Bone marrow (tissue), 2 donors: ENCODE data around the gene RAB2B.
"Not testable (repeated sequence)": the region's sequence is repeated elsewhere in the genome, so short reads cannot be mapped to it uniquely, and the experiment has no call there.

Source experiments
- DNase-seq, 2 donors: peaks; one replicate each; lab custom pipeline; 2025; lab: John Stamatoyannopoulos, UW

The RAB2B gene

DNA sequence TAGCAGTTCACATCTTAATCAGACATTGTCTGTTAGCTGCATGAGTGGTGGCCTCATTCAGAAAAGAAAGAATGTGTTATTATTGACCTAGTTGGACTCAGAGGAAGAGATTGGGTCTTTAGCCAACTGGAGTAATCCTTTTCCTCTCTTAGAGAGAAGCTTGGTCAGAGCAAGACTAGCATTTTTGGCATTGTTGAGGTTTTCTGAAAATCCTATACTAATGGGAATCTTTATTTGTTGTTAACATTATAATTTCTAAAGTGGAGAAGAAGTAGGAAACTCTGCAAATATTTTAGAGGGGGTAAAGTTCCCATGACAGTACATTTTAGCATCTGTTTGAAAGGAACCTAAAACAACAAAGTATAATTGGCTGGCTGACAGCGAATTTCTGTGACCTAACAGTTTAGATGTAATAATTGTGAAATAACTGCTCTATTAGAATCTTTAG is 9.9 kb upstream of the RAB2B start:
- no peak for DNase-seq

DNA sequence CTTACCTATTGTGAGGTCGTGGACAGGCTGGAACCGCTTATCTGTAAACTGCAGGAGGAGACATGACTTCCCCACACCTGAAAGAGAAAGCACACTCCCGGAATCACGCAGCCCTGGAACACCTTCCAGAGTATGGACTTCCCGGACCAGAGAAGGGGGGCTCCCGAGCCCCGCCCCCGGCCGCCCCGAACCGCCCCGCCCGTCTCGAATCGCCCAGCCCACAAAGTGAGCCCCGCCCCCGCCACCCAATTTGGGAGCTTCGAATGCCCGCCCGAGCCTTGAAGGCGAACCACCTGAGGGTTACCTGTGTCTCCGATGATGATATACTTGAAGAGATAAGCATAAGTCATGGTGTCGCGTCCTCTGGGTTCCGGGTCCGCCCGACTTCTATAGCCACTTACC is 235 bp downstream of the RAB2B start:
- DNase-seq, result peak in 1 of 2 donors; percentile 91

DNA sequence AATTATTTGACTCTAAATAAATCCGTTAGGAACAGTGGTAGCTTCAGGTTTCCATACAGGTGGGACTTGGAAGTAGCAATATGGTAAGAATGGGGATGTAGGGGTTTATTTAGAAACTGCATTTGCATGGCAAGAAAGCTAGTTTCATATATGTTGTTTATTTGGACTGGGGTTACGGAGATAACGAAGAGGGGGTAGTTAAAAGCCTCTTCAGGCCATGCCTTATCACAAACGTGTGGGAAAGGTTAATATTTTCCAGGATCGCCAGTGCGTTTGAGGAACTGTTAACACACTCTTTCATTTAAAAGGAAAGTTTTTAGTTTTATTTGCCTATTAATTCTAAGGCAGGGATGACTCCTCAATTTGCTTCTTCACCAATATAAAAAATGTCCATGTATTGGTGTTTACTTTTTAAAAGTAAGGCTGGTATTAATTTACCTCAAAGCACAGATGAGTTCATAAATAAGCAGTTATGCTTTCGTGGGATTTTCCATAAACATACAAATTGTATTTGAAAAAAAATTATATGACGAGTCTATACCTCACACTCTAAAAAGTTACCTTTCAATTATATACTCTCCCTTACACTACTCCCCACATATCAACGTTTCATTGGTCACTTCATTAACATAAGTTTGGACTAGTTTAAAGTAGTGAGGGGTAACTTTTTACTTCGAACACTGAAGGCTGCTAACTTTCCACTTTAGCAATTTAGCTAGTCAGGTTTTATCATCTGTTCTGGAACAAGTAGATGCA is 814 bp downstream of the RAB2B start:
- no peak for DNase-seq

DNA sequence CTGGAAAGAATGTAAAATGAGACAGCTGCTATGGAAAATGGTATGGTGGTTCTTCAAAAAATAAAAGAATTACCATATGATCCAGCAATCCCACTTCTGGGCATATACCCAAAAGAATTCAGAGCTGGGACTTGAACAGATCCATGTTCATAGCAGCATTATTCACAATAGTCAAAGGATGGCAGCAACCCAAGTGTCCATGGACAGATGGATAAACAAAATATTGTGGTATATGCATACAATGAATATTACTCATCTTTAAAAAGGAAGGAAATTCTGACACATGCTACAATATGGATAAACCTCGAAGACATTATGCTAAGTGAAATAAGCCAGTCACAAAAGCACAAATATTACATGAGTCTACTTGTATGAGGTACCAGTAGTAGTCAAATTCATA is 9.1 kb downstream of the RAB2B start:
- no peak for DNase-seq

DNA sequence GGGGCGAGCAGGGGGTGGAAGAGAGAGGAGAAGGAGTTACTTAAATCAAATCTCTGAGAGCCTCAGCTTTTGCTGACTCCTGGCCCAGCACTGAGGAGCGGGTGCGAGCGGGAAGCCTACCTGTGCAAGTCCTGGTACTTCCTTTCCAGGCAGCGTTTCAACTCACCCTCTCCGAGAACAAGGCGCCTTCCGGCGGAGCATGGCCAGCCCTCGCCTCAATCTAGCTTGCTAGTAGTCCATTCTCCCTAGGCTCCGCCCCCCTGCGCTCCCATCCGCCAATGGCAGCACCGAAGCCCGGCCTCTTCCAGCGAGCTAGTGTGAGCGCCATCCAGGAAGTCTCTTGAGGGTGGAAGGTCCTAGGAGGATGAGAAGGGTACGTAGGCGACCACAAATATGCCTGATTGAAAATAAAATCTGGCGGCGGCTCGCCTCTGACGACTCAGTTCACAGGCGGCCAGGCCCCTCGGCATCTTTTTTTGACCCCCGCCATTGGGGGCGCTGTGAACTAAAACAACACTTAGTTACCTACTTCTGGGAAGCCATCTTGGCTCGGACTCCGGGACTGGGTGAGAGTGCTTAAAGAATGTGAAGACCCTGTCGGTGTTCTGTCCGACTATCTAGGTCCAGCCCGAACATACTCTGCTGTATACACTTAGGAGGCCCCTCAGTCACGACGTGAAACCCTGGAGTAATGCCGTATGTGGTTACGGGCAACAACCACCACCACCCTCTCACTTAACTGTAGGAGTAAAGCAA is 20.7 kb downstream of the RAB2B start, which contains the start of gene CHD8:
TSS of gene CHD8 (minus strand) at position 212 of the 756 bp plus-strand sequence. CDS start 24,480 bp downstream, outside the sequence.
- DNase-seq, result peak; percentile 97 to 99

DNA sequence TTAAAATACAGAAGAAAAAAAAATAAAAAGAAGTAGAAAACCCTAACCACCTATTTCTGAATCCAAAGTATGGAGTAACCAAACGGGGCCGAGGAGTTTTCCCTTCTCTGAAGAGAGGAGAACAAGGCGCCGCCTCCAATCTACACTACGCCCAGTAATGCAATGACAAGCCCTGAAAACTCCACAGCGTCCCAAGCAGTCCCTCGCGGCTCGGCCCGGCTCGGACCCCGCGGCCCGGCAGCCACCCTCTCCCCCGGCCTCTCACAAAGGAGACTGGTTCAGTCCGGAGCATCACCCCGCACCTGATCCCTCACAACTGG is 21.2 kb downstream of the RAB2B start:
- DNase-seq, result no peak

DNA sequence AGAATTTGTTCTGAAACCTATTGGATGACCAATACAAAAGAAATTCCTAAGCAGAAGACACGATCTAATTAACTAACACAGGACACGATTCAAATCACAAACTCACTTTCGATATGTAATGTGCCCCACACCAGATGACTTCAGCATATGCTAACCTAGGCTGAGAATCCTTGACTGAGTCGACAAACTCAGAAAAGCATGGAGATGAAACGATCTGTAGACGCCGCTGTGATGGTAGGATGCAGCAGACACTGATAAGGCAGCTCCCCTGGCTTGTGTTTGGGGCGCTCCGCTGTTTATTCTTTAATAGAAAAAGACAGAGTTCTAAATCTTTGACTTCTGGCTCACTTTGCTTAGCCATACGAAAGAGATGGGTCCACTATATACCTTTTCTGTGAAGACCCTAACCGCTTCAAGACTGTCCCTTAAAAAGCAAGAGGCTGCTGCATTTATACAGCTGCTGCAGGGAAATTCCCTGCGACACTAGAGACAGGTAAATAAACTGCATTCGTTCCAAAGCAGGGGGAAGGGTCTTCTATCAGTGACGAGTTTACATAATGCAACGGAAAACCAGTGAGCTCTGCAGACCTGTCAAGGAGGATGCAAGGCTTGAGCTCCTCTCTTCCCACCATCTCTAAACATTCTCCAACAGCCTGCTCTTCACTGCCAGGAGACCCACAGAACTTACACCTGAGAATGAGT is 21.8 kb downstream of the RAB2B start:
- DNase-seq, result no peak

DNA sequence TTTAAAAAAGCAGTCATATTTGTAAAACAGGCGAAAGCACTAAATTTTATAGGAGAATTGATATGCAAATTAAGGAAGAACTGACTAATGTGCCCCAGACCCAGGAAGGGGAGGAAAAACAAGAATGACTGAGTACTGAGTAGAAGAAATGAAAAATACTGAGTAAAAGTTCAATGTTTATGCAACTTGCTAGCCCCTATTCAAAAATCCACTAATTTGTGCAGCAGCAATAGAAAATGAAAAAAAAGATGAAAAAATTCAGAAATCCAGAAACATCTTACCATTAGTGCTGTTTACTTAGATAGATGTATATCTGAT is 26.9 kb downstream of the RAB2B start:
- no peak for DNase-seq

DNA sequence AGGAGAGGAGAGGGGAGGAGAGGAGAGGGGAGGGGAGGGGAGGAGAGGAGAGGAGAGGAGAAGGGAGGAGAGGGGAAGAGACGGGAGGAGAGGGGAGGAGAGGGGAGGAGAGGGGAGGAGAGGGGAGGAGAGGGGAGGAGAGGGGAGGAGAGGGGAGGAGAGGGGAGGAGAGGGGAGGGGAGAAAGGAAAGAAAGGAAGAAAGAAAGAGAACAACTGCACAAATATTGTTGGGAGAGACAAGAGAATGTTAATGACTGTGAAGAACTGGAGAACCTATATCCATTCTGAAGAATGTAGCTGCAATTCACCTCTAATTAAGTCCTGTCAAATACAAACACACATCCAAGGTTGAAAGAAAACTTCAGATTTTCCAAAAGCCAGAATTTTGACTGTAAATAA is 34.1 kb downstream of the RAB2B start:
- DNase-seq, result not testable (repeated sequence)

DNA sequence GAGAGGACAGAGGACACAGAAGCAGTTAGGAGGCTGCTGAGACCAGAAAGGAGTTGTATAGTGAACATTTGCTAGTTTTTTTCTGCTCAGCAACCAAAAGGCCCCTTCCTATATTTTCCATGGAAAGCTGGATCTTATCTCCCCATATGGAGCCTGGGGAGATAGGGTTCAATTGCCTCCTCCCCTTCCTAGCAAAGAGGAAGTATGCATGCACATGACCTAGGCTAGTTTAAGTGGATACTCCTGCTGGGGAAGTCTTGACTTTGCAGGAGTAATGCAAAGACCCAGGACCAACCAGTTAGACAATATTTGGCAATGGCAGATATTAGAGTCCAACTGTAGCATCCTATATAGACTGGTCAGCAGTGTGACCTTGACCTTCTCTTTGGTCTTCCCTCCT is 35.9 kb downstream of the RAB2B start:
- no peak for DNase-seq

DNA sequence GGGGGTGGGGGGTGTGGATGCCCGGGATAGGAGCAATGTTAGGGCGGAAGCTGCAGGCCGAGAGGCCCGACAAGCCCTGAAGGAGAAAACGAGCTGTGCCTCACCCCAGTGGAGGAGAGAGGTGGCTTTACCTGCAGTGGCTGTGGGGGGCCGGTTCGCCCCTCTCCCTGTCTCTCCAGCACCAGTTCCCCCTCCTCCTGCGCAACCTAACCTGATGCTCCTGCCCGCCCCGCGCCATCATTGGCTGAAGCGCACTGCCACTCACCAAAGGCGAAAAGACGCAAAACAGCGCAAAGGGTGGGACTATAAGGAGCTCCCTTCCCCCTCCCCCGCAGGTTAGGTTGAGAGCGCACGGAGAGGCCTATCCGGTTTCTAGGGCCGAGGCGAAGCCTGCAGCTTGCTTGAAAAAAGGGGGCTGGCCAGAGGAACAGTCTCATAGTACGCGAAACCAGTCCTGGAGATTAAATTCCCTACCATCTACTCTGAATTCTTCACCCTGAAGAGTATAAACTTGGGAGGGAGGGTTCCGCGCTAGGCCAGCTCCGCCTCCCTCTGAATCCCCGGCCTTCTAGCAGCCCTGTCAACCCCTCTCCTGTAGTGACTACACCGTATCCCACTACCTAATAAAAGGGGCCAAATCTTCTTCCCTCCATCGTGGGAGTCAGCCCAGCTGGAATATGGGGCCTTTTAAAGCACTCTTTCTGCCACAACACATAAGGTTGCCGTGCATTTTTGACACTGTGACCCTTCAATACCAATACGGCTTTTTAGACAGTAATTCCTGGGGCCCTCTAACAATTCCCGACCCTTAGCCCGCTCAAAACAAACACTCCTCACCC is 39.5 kb downstream of the RAB2B start:
- DNase-seq, result peak; percentile 90 to 95

DNA sequence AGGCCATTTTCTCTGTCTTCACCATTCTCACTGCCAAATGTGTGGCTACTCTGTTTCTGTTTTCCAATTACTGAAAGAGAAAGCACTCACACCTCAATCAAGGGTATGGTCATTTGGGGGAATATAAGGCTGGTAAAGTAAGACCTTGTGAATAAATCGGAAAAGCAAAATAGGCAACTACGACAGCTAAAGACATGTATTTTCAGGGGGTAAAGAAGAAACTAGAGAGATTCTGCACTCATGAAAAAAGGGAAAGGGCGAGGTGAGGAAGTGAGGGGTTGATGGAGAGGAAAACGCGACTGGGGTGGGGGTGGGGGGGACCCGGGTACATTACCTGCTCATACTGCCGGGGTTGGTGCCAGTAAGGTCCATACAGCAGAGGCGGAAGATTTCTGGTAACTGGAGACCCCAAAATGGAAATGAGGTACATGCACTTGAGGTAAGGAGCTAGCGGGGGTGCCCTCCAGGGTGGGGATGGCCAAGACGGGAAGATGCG is 40.1 kb downstream of the RAB2B start:
- DNase-seq, result no peak

DNA sequence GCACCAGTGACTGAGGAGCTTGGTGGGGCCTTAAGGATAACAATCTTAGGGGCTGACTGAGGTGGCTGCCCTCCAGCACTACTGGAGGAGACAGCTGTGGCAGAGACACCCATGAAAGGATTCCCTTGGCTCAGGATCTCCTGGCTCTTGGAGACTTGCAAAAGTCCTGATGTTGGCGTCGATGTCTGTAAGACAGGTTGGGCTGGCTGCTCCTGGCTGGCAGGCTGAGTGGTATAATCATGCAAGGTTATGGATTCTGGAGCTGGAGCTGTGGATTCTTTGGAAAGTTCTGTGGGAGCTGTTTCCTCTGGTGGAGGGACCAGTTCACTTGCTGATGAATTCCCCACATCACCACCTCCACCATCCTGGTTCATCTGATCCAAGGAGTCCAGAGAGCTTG is 45.6 kb downstream of the RAB2B start:
- no peak for DNase-seq

DNA sequence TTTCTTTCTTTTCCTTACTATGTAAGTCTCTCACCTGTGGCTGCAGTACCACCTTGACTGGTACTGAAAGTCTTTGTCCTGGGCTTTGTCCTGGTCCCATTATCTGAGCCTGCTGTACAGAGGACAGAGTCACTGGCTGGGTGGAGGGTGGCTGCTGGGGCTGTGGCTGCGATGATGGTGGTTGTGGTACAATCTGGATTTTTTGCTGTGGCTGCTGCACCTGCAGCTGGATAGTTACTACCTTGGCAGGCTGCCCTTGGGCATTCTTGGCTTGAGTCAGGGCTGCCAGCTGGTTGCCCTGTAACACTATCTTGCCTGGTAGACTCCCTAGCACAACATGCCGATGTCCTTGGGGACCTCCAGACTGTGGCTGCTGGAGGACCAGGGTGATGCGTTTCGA is 47.8 kb downstream of the RAB2B start:
- no peak for DNase-seq

DNA sequence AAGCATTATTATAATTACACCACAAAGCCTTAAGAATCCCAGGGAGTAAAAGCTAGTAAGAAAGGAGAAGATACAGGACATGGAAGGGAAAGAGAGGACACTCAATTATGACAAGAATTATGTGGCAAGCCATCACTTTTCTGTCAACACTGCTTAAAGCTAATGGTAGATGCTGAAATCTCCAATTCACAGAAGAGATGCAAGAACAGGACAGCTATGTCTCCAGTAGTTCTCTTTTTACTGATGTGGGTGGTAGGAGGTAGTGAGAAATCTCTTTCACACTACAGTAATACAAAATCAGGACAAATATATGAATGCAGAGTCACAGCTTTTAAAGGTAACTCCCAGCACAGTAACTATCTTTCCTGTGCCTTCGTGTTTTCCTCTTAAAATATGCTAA is 50.1 kb downstream of the RAB2B start:
- DNase-seq, result no peak

DNA sequence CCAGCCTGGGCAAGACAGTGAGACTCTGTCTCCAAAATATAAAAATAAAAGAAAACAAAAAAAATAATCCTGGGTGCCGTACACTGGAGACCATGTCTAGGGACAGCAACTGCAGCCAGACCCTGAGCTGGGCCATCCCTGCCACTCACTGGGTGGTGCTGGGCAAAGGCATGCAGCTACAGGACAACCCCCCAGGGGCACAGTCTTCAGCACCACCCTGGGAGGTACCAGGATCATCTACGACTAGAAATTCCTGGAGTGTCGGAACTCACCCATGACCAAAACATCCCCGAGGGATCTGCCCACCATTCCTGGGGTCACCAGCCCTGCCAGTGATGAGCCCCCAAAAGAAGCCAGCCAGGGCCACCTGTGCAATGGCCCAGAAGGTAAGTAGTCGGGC is 57.2 kb downstream of the RAB2B start:
- no peak for DNase-seq

DNA sequence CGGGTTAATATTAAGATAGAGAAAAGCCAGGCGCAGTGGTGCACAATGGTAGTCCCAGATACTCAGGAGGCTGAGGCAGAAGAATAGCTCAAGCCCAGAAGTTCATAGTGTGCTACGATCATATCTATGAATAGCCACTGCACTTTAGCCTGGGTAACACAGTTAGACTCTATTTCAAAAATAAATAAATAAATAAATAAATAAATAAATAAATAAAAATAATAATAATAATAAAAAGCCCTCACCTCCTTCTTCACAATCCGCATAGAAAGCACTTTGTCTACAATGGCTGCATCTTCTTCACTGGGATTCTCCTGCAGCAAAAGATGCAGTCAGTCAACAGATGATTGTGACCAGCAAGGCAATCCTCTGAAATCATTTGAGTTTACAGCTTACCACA is 61.4 kb downstream of the RAB2B start:
- no peak for DNase-seq

DNA sequence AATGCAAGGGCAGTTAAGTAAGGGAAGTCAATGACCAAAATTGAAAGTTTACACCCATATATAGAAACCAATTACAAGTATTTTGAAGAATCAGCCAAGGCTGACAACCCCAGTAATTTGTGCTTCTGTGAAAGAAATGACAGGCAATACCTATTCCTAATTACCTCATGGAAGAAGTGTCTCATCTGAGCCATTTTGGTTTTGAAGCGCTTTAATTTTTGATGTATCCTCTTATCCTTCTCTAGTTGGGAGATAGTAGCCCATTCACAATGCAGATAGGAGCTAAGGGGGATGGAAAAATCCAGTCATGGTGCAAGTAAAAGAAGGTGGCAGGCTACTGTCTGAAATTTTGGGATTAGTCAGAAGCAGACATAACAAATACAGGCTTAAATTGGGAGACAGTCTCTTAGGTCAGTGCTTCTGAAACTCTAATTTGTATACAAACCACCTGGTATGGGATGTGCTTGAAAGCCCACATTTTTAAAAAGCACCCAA is 62.6 kb downstream of the RAB2B start:
- DNase-seq, result no peak
